IMR-90 (cell line): ENCODE measurements around the gene MAP3K1. TPM values are rescaled to one million over a fixed set of nuclear protein-coding genes. Genes with fewer than 3 reads are reported as not detected.

Experiments
- ATAC-seq: fragments of 200-7000 bp; cut with Tn5 transposase; 2 replicates; pipeline ENCODE4 v1.9.1; 2020; ENCODE audit warnings: low read depth, mild to moderate bottlenecking, moderate library complexity
- BruUV-seq: library from RNA; stranded (reverse); fragments of 400-500 nt; replicated peaks from 2 replicates; lab custom pipeline; 2021; lab: Mats Ljungman, UMichigan
- CTCF ChIA-PET: fragments of 300-600 bp; formaldehyde crosslinking; extraction: SDS; loops from one replicate; lab custom pipeline; 2021; ENCODE audit warnings: antibody characterized with exemption; lab: Yijun Ruan, JAX
- POLR2A ChIA-PET: fragments of 300-600 bp; sonication (Branson Sonifier 250); formaldehyde crosslinking; loops from one replicate; lab custom pipeline; 2022; ENCODE audit warnings: antibody characterized with exemption; ENCODE audit not compliant: unreplicated experiment; lab: Charles Lee
- DNase-seq: peaks from one replicate; pipeline ENCODE4 v3.0.0; 2013
- H2AFZ ChIP-seq: replicated peaks from 2 replicates; pipeline ENCODE3; 2013; ENCODE audit warnings: low read length, mild to moderate bottlenecking; ENCODE audit not compliant: poor library complexity
- H2AK5ac ChIP-seq: 2 replicates; pipeline ENCODE4 v1.6.1; 2013; ENCODE audit warnings: low read depth, low read length, inconsistent platforms
- H2AK9ac ChIP-seq: replicated peaks from 2 replicates; pipeline ENCODE3; 2013; ENCODE audit warnings: mild to moderate bottlenecking, low read depth, low read length, moderate library complexity; ENCODE audit not compliant: poor library complexity
- H2BK120ac ChIP-seq: 2 replicates; pipeline ENCODE4 v1.6.1; 2013; ENCODE audit warnings: low read depth, low read length, inconsistent platforms
- H2BK15ac ChIP-seq: 3 replicates; pipeline ENCODE4 v1.6.1; 2013; ENCODE audit warnings: low read depth, low read length, inconsistent platforms
- H2BK20ac ChIP-seq: 2 replicates; pipeline ENCODE4 v1.6.1; 2013; ENCODE audit warnings: low read depth, mild to moderate bottlenecking, inconsistent platforms, low read length, moderate library complexity
- H2BK5ac ChIP-seq: 2 replicates; pipeline ENCODE4 v1.6.1; 2013; ENCODE audit warnings: mild to moderate bottlenecking, low read depth, low read length, inconsistent platforms; ENCODE audit not compliant: poor library complexity, severe bottlenecking
- H3K14ac ChIP-seq: replicated peaks from 2 replicates; pipeline ENCODE4 v1.6.1; 2013; ENCODE audit warnings: low read depth, low read length, inconsistent platforms
- H3K18ac ChIP-seq: 2 replicates; pipeline ENCODE4 v1.6.1; 2013; ENCODE audit warnings: low read depth, low read length, control low read depth
- H3K23ac ChIP-seq: 2 replicates; pipeline ENCODE4 v1.6.1; 2013; ENCODE audit warnings: low read depth, low read length, inconsistent platforms
- H3K27ac ChIP-seq: 2 replicates; pipeline ENCODE4 v1.5.1; 2013; ENCODE audit warnings: mild to moderate bottlenecking, control low read depth, low read length; ENCODE audit not compliant: insufficient read depth
- H3K27me3 ChIP-seq: 2 replicates; pipeline ENCODE4 v1.6.1; 2013; ENCODE audit warnings: low read length; ENCODE audit not compliant: control insufficient read depth, insufficient read depth
- H3K36me3 ChIP-seq: 2 replicates; pipeline ENCODE4 v1.6.1; 2013; ENCODE audit warnings: low read length, mixed read lengths; ENCODE audit not compliant: control insufficient read depth, insufficient read depth
- H3K4ac ChIP-seq: 2 replicates; pipeline ENCODE4 v1.6.1; 2013; ENCODE audit warnings: low read depth, low read length, inconsistent platforms
- H3K4me1 ChIP-seq: 2 replicates; pipeline ENCODE4 v1.6.1; 2013; ENCODE audit warnings: low read length, mixed read lengths; ENCODE audit not compliant: control insufficient read depth, insufficient read depth
- H3K4me2 ChIP-seq: 2 replicates; pipeline ENCODE4 v1.6.1; 2013; ENCODE audit warnings: low read depth, mild to moderate bottlenecking, control low read depth, low read length, moderate library complexity
- H3K4me3 ChIP-seq: 2 replicates; pipeline ENCODE4 v1.5.1; 2013; ENCODE audit warnings: low read depth, mild to moderate bottlenecking, control low read depth, low read length, moderate library complexity; ENCODE audit not compliant: insufficient read depth
- H3K56ac ChIP-seq: 2 replicates; pipeline ENCODE4 v1.6.1; 2013; ENCODE audit warnings: low read length, inconsistent platforms; ENCODE audit not compliant: insufficient read depth; ENCODE audit errors: extremely low read depth
- H3K79me1 ChIP-seq, 2 experiments: 2 replicates each; pipeline ENCODE4 v1.6.1; 2013; ENCODE audit warnings: low read length in 2 of 2, inconsistent platforms in 1 of 2, low read depth in 1 of 2
- H3K9ac ChIP-seq: 2 replicates; pipeline ENCODE4 v1.6.1; 2013; ENCODE audit warnings: low read depth, low read length, control low read depth
- H3K9me1 ChIP-seq: 2 replicates; pipeline ENCODE4 v1.6.1; 2013; ENCODE audit warnings: low read length, inconsistent platforms; ENCODE audit not compliant: insufficient read depth
- H3K9me3 ChIP-seq: 2 replicates; pipeline ENCODE4 v1.6.1; 2013; ENCODE audit warnings: low read length; ENCODE audit not compliant: control insufficient read depth, insufficient read depth
- H4K20me1 ChIP-seq: 2 replicates; pipeline ENCODE4 v1.6.1; 2013; ENCODE audit warnings: low read length, inconsistent platforms; ENCODE audit not compliant: insufficient read depth
- H4K5ac ChIP-seq: 2 replicates; pipeline ENCODE4 v1.6.1; 2013; ENCODE audit warnings: mild to moderate bottlenecking, low read depth, low read length, control low read depth
- H4K8ac ChIP-seq, 2 experiments: 2 replicates each; pipeline ENCODE4 v1.6.1; 2013; ENCODE audit warnings: low read depth in 2 of 2, low read length in 2 of 2, control low read depth in 1 of 2, inconsistent platforms in 1 of 2
- H4K91ac ChIP-seq: 2 replicates; pipeline ENCODE4 v1.6.1; 2013; ENCODE audit warnings: low read depth, low read length, inconsistent platforms; ENCODE audit not compliant: insufficient read depth
- BHLHE40 ChIP-seq: fragments of 150-350 bp; IDR thresholded peaks from 2 replicates; pipeline ENCODE4 v1.6.1; 2016; ENCODE audit warnings: mild to moderate bottlenecking, low read depth, low read length
- CEBPB ChIP-seq: IDR thresholded peaks from 2 replicates; pipeline ENCODE4 v1.6.1; 2012; ENCODE audit warnings: low read depth, low read length, improper control_type of control experiment
- CHD1 ChIP-seq: IDR thresholded peaks from 2 replicates; pipeline ENCODE4 v1.6.1; 2012; ENCODE audit warnings: low read depth, low read length, improper control_type of control experiment
- FOS ChIP-seq: fragments of 150-350 bp; IDR thresholded peaks from 2 replicates; pipeline ENCODE4 v1.6.1; 2016; ENCODE audit warnings: low read depth, low read length
- MXI1 ChIP-seq: IDR thresholded peaks from 2 replicates; pipeline ENCODE4 v1.6.1; 2012; ENCODE audit warnings: low read depth, mild to moderate bottlenecking, low read length, moderate library complexity, borderline replicate concordance
- POLR2A ChIP-seq: IDR thresholded peaks from 2 replicates; pipeline ENCODE4 v1.6.1; 2012; ENCODE audit warnings: mild to moderate bottlenecking, low read depth, low read length
- RAD21 ChIP-seq: IDR thresholded peaks from 2 replicates; pipeline ENCODE4 v1.6.1; 2012; ENCODE audit warnings: low read length, improper control_type of control experiment
- RCOR1 ChIP-seq: IDR thresholded peaks from 2 replicates; pipeline ENCODE4 v1.6.1; 2012; ENCODE audit warnings: mild to moderate bottlenecking, low read length, improper control_type of control experiment; ENCODE audit not compliant: insufficient replicate concordance
- RFX5 ChIP-seq: IDR thresholded peaks from 2 replicates; pipeline ENCODE4 v1.8.0; 2012; ENCODE audit warnings: low read depth, mild to moderate bottlenecking, low read length, moderate library complexity
- SMC3 ChIP-seq: fragments of 150-350 bp; IDR thresholded peaks from 2 replicates; pipeline ENCODE4 v1.6.1; 2016; ENCODE audit warnings: low read depth, mild to moderate bottlenecking, antibody characterized with exemption, low read length, moderate library complexity
- WGBS, 2 experiments: methylation state at CpG; one replicate each; pipeline versions ENCODE4 v1.1.5 to v1.1.7; 2013; ENCODE audit warnings: missing lambda C conversion rate in 2 of 2; ENCODE audit not compliant: insufficient read length in 1 of 2; ENCODE audit errors: extremely low coverage in 2 of 2; 5-methylcytosine and 5-hydroxymethylcytosine counted together
- dilution Hi-C: fragments of 300-500 bp; cut with HindIII; formaldehyde crosslinking; loops from one replicate; pipeline ENCODE4 v1.14.3; 2018; ENCODE audit warnings: low sequenced_read_pairs; ENCODE audit not compliant: unreplicated experiment
- in situ Hi-C: fragments of 300-500 bp; cut with MboI; formaldehyde crosslinking; loops from 3 replicates; pipeline ENCODE4 v1.14.3; 2019; ENCODE audit warnings: low sequenced_read_pairs, inconsistent platforms, mixed read lengths
- intact Hi-C: fragments of 100-400 bp; cut with micrococcal nuclease; formaldehyde crosslinking; loops from 2 replicates; pipeline ENCODE4 v1.10.0; 2022
- polyA plus RNA-seq, 3 experiments: library from polyadenylated mRNA; depleted of rRNA; stranded (reverse); fragments of >200 nt; gene quantifications; 2 replicates each; pipeline ENCODE4 v1.2.3, GENCODE V29; 2012; ENCODE audit warnings: low replicate concordance in 1 of 3
- total RNA-seq: library from RNA; depleted of rRNA; stranded (reverse); fragments of >200 nt; gene quantifications from 2 replicates; pipeline ENCODE4 v1.2.3, GENCODE V29; 2012
- TF ChIP-seq, protein P1 (sequence below): fragments of 150-350 bp; IDR thresholded peaks from 2 replicates; pipeline ENCODE4 v1.6.1; 2017; ENCODE audit warnings: mild to moderate bottlenecking, antibody characterized with exemption, low read length, low read depth
- TF ChIP-seq, protein P2 (sequence below): fragments of 150-350 bp; IDR thresholded peaks from 2 replicates; pipeline ENCODE4 v1.6.1; 2016; ENCODE audit warnings: low read depth, mild to moderate bottlenecking, low read length, moderate library complexity, borderline replicate concordance

The MAP3K1 gene
- total and polyA plus RNA-seq, 2 of the 4 experiments (the other 2 are of a cell fraction), result 3.8 to 18.8 TPM

DNA sequence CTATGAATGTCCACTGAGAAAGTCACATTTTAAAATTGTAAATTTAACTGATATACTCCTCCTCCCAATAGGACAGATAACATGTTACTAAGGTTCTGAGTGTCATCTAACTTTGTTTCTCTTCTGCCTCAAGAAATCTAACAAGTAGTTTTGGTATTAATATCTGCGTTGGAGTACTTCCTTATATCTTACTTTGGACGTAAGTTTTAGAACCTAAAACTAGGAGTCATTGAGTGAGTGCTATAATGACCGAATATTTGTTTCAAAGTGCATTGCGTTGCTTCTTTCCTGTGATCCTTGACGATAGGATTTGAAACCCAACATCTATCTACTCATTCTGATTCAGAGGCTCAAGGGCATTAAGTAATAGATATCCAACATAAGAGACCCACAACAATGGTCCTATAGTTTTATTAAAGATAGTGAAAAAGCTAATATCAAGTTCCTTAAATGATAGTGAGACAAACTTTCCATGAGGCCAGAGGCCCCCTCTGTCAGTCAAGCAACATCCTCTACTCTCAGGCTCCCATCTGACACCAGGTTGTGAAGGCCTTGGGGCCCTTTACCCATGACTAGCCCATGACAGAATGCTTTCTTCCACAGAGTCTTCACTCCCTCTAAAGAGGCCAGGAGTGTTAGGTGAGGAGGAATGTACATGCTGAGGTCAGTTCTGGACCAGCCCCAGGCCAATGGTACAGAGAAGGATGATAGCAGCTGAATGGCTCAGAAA lies 45.3 kb upstream of the MAP3K1 start:
- intact Hi-C loops, result no loop called here

More for the DNA sequence above, 45.3 kb upstream of the MAP3K1 start:
- no peak overlapping the region for H4K8ac ChIP-seq
- H3K4ac ChIP-seq, result no peak overlapping the region
- H2AFZ ChIP-seq, result no peak overlapping the region
- H3K23ac ChIP-seq, result no peak overlapping the region
- H3K4me1 ChIP-seq, result no peaks in the 10 kb centered on the region
- CTCF ChIA-PET, result no interaction called here
- H2BK15ac ChIP-seq, result no peak overlapping the region
- no peak overlapping the region for H2BK5ac ChIP-seq
- H3K18ac ChIP-seq, result no peak overlapping the region
- H2AK9ac ChIP-seq, result no peak overlapping the region
- TF ChIP-seq, protein P1, sequence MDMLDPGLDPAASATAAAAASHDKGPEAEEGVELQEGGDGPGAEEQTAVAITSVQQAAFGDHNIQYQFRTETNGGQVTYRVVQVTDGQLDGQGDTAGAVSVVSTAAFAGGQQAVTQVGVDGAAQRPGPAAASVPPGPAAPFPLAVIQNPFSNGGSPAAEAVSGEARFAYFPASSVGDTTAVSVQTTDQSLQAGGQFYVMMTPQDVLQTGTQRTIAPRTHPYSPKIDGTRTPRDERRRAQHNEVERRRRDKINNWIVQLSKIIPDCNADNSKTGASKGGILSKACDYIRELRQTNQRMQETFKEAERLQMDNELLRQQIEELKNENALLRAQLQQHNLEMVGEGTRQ, result no peak
- no peak for TF ChIP-seq BHLHE40
- TF ChIP-seq CHD1, result no peak
- TF ChIP-seq RCOR1, result no peak
- TF ChIP-seq RFX5, result no peak
- no peak for TF ChIP-seq RAD21
- no peak for TF ChIP-seq POLR2A
- no peak for TF ChIP-seq SMC3
- no peak for TF ChIP-seq FOS
- no peak for TF ChIP-seq CEBPB
- TF ChIP-seq MXI1, result no peak
- TF ChIP-seq, protein P2, sequence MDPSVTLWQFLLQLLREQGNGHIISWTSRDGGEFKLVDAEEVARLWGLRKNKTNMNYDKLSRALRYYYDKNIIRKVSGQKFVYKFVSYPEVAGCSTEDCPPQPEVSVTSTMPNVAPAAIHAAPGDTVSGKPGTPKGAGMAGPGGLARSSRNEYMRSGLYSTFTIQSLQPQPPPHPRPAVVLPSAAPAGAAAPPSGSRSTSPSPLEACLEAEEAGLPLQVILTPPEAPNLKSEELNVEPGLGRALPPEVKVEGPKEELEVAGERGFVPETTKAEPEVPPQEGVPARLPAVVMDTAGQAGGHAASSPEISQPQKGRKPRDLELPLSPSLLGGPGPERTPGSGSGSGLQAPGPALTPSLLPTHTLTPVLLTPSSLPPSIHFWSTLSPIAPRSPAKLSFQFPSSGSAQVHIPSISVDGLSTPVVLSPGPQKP, result no peak
- POLR2A ChIA-PET, result no interaction called here
- ATAC-seq (no peak), DNase-seq (no peak)
- H3K4me2 ChIP-seq, result no peak overlapping the region
- dilution Hi-C loops, result no loop called here
- no peak overlapping the region for H3K14ac ChIP-seq
- H3K9ac ChIP-seq, result no peak overlapping the region
- H3K27me3 ChIP-seq, result no peaks in the 10 kb centered on the region; the same call in 1 of the 2 replicates
- H2BK20ac ChIP-seq, result no peak overlapping the region
- WGBS, 2 experiments, result no CpG with 5 or more reads among the region's 5 CpGs
- H3K27ac ChIP-seq, result no peak overlapping the region
- no peak overlapping the region for H3K56ac ChIP-seq
- no peak overlapping the region for H2AK5ac ChIP-seq
- in situ Hi-C loops, result no loop called here
- H2BK120ac ChIP-seq, result no peak overlapping the region
- H3K79me1 ChIP-seq, result no peaks in the 10 kb centered on the region
- no peaks in the 10 kb centered on the region for H4K20me1 ChIP-seq
- H4K5ac ChIP-seq, result no peak overlapping the region
- no peaks in the 10 kb centered on the region for H3K9me3 ChIP-seq
- no peak overlapping the region for H4K91ac ChIP-seq
- no TSS peak for BruUV-seq
- no peaks in the 10 kb centered on the region for H3K9me1 ChIP-seq
- no peaks in the 10 kb centered on the region for H3K36me3 ChIP-seq
- no peak overlapping the region for H3K4me3 ChIP-seq
